ENCODE measurements around the gene TAS2R38. TPM values are rescaled to one million over a fixed set of nuclear protein-coding genes. Genes with fewer than 3 reads are reported as not detected.

Gene TAS2R38
- total RNA-seq, 1 experiment from 2014 or later: not detected

GRCh38 chr7:141949021-141949420 lies 24.6 kb downstream of the TAS2R38 start:
- Mint-ChIP-seq H3K27me3 (ENCODE audit: insufficient read depth, unreplicated experiment) (peaks cover 8% of the 10 kb centered on the region), H3K9me3 (ENCODE audit: unreplicated experiment) (no peaks in the 10 kb centered on the region), H3K4me3 (ENCODE audit: unreplicated experiment) (no peak overlapping the region), H3K36me3 (ENCODE audit: insufficient read depth, unreplicated experiment) (no peaks in the 10 kb centered on the region), H3K4me1 (ENCODE audit: low read depth, unreplicated experiment) (no peaks in the 10 kb centered on the region), H3K27ac (ENCODE audit: unreplicated experiment) (no peak overlapping the region)
- CTCF ChIA-PET: no interaction called here
- no peaks in the 10 kb centered on the region for H3K27me3 ChIP-seq (replicated peaks; ENCODE audit: control insufficient read depth, insufficient read depth, low read length)
- H3K4me3 ChIP-seq (ENCODE audit: low read depth, low read length): no peak overlapping the region
- BruUV-seq (replicated peaks): no TSS peak
- DNase-seq: no peak
- H3K36me3 ChIP-seq (ENCODE audit: control insufficient read depth, insufficient read depth, low read length): no peaks in the 10 kb centered on the region
- H3K4me1 ChIP-seq: no peaks in the 10 kb centered on the region
- no peak for TF ChIP-seq CTCF (IDR thresholded peaks at IDR 0.05; ENCODE audit: insufficient read depth in 1 of 2, low read depth in 1 of 2, low read length in 1 of 2, severe bottlenecking in 1 of 2, unreplicated experiment in 1 of 2)
- 0 out of 2 replicates have a peak, but pooled peaks cover 4% of the 10 kb centered on the region for H3K9me3 ChIP-seq
- intact Hi-C loops (cut with micrococcal nuclease; ENCODE audit: unreplicated experiment): no loop called here
- POLR2A ChIA-PET: no interaction called here

GRCh38 chr7:141946796-141947195 lies 26.8 kb downstream of the TAS2R38 start, which contains the start of gene CLEC5A:
TSS of gene CLEC5A (minus strand) at chr7:141946974. CDS start at chr7:141946292, 682 bp downstream.
- no peaks in the 10 kb centered on the region for H3K4me1 ChIP-seq
- DNase-seq: no peak
- no TSS peak for BruUV-seq (replicated peaks)
- ChIA-PET CTCF (no interaction called here), POLR2A (no interaction called here)
- H3K27me3 ChIP-seq (replicated peaks; ENCODE audit: control insufficient read depth, insufficient read depth, low read length): no peaks in the 10 kb centered on the region
- no peaks in the 10 kb centered on the region for H3K36me3 ChIP-seq (ENCODE audit: control insufficient read depth, insufficient read depth, low read length)
- no peak within 1 kb of the TSS for H3K27ac Mint-ChIP-seq (ENCODE audit: unreplicated experiment)
- H3K36me3 Mint-ChIP-seq (ENCODE audit: insufficient read depth, unreplicated experiment): no peaks in the 10 kb centered on the region
- no peak within 1 kb of the TSS for H3K4me3 ChIP-seq (ENCODE audit: low read depth, low read length)
- peaks cover 10% of the 10 kb centered on the region for H3K27me3 Mint-ChIP-seq (ENCODE audit: insufficient read depth, unreplicated experiment)
- intact Hi-C loops (cut with micrococcal nuclease; ENCODE audit: unreplicated experiment): no loop called here
- H3K4me1 Mint-ChIP-seq (ENCODE audit: low read depth, unreplicated experiment): no peaks in the 10 kb centered on the region
- no peaks in the 10 kb centered on the region for H3K9me3 Mint-ChIP-seq (ENCODE audit: unreplicated experiment)
- H3K4me3 Mint-ChIP-seq (ENCODE audit: unreplicated experiment): no peak within 1 kb of the TSS
- no peak for TF ChIP-seq CTCF (IDR thresholded peaks at IDR 0.05; ENCODE audit: insufficient read depth in 1 of 2, low read depth in 1 of 2, low read length in 1 of 2, severe bottlenecking in 1 of 2, unreplicated experiment in 1 of 2)
- 0 out of 2 replicates have a peak, but pooled peaks cover 4% of the 10 kb centered on the region for H3K9me3 ChIP-seq

- H3K27me3 Mint-ChIP-seq (ENCODE audit: insufficient read depth, unreplicated experiment): peaks cover 7% of the 10 kb centered on the region
- POLR2A ChIA-PET: no interaction called here
Measured at GRCh38 chr7:141945356-141945755, 28.2 kb downstream of the TAS2R38 start.

More at GRCh38 chr7:141945356-141945755, 28.2 kb downstream of the TAS2R38 start:
- Histone ChIP-seq H3K36me3 (ENCODE audit: control insufficient read depth, insufficient read depth, low read length) (no peaks in the 10 kb centered on the region), H3K4me3 (ENCODE audit: low read depth, low read length) (no peak overlapping the region), H3K4me1 (no peaks in the 10 kb centered on the region), H3K9me3 (peaks cover 15% of the 10 kb centered on the region), H3K27me3 (replicated peaks; ENCODE audit: control insufficient read depth, insufficient read depth, low read length) (no peaks in the 10 kb centered on the region)
- CTCF ChIA-PET: interaction anchor here (0.6 kb wide), 1 partner anchor 574 kb away, joined by 3 read pairs; no protein-coding TSS in a partner anchor
- no TSS peak for BruUV-seq (replicated peaks)
- Mint-ChIP-seq H3K4me1 (ENCODE audit: low read depth, unreplicated experiment) (no peaks in the 10 kb centered on the region), H3K36me3 (ENCODE audit: insufficient read depth, unreplicated experiment) (no peaks in the 10 kb centered on the region), H3K9me3 (ENCODE audit: unreplicated experiment) (peaks cover 13% of the 10 kb centered on the region), H3K27ac (ENCODE audit: unreplicated experiment) (no peak overlapping the region), H3K4me3 (ENCODE audit: unreplicated experiment) (no peak overlapping the region)
- intact Hi-C loops (cut with micrococcal nuclease; ENCODE audit: unreplicated experiment): no loop called here
- TF ChIP-seq CTCF (IDR thresholded peaks at IDR 0.05; ENCODE audit: insufficient read depth in 1 of 2, low read depth in 1 of 2, low read length in 1 of 2, severe bottlenecking in 1 of 2, unreplicated experiment in 1 of 2): no peak
- no peak for DNase-seq

Measured in Caco-2 (cell line).